Gastroesophageal sphincter (tissue), 3 donors: Measurements from ENCODE around the gene SHISA7.

ENCODE experiments used
- CTCF ChIP-seq, 4 experiments: fragments of 200-600 bp in 2 of 4; fragments of 450-650 bp in 2 of 4; sonication (generic) in 1 of 4; IDR thresholded peaks; one replicate each; pipeline ENCODE4 v1.5.1; 2017 to 2019; ENCODE audit warnings: antibody characterized with exemption in 4 of 4, mild to moderate bottlenecking in 2 of 4, moderate library complexity in 2 of 4
- POLR2A ChIP-seq, 2 donors: fragments of 450-650 bp; IDR thresholded peaks; one replicate each; pipeline ENCODE4 v1.6.1; 2017; ENCODE audit warnings: antibody characterized with exemption in 2 of 2, mild to moderate bottlenecking in 2 of 2, moderate library complexity in 1 of 2

GRCh38 chr19:55406826-55407549 lies 36.1 kb downstream of the SHISA7 start:
- no peak for TF ChIP-seq CTCF (IDR thresholded peaks at IDR 0.05)
- no peak for TF ChIP-seq POLR2A (IDR thresholded peaks at IDR 0.05)
